ENCODE results near the gene SLC2A13. TPM values are rescaled to one million over a fixed set of nuclear protein-coding genes. Genes with fewer than 3 reads are reported as not detected.

Gene SLC2A13
- total RNA-seq, 2 donors from 2014 or later = 5.9 to 13.7 TPM

DNA sequence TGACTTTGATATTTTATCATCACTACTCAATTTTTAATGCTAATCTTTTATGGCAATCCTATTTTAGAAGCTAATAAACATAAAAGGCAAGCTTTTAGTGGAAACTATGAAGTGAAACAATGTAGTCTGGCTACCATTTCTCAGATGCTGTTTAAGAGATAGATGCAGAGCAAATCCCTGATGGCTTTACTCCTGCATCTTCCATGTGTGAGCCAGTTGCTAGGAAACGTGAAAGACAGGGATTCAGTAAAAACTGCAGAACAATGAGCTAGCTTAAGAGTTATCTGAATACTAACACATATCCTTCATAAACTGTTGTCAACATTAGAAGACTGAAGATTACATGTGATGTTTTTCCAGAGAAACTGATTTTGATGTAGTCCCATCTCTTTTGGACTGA, 112.6 kb downstream of the SLC2A13 start:
- no peaks in the 10 kb centered on the region for H3K27me3 ChIP-seq (replicated peaks; ENCODE audit: insufficient read depth)
- 85% methylated on average over 1 of the region's 1 CpG for WGBS
- DNase-seq (ENCODE audit: low spot score) = no peak
- no peak overlapping the region for H3K27ac ChIP-seq
- no peak overlapping the region for H3K4me3 ChIP-seq
- H3K36me3 ChIP-seq = no peaks in the 10 kb centered on the region
- no peaks in the 10 kb centered on the region for H3K9me3 ChIP-seq
- no peaks in the 10 kb centered on the region for H3K4me1 ChIP-seq (replicated peaks)
- TF ChIP-seq POLR2AphosphoS5 (IDR thresholded peaks at IDR 0.05) (no peak), POLR2A (IDR thresholded peaks at IDR 0.05) (no peak)
- TF ChIP-seq, protein P1, sequence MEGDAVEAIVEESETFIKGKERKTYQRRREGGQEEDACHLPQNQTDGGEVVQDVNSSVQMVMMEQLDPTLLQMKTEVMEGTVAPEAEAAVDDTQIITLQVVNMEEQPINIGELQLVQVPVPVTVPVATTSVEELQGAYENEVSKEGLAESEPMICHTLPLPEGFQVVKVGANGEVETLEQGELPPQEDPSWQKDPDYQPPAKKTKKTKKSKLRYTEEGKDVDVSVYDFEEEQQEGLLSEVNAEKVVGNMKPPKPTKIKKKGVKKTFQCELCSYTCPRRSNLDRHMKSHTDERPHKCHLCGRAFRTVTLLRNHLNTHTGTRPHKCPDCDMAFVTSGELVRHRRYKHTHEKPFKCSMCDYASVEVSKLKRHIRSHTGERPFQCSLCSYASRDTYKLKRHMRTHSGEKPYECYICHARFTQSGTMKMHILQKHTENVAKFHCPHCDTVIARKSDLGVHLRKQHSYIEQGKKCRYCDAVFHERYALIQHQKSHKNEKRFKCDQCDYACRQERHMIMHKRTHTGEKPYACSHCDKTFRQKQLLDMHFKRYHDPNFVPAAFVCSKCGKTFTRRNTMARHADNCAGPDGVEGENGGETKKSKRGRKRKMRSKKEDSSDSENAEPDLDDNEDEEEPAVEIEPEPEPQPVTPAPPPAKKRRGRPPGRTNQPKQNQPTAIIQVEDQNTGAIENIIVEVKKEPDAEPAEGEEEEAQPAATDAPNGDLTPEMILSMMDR (IDR thresholded peaks at IDR 0.05) = no peak
- intact Hi-C loops (cut with DNase I) = loop anchor here (5.0 kb wide), 1 partner anchor 226 kb away; no protein-coding TSS in a partner anchor

DNA sequence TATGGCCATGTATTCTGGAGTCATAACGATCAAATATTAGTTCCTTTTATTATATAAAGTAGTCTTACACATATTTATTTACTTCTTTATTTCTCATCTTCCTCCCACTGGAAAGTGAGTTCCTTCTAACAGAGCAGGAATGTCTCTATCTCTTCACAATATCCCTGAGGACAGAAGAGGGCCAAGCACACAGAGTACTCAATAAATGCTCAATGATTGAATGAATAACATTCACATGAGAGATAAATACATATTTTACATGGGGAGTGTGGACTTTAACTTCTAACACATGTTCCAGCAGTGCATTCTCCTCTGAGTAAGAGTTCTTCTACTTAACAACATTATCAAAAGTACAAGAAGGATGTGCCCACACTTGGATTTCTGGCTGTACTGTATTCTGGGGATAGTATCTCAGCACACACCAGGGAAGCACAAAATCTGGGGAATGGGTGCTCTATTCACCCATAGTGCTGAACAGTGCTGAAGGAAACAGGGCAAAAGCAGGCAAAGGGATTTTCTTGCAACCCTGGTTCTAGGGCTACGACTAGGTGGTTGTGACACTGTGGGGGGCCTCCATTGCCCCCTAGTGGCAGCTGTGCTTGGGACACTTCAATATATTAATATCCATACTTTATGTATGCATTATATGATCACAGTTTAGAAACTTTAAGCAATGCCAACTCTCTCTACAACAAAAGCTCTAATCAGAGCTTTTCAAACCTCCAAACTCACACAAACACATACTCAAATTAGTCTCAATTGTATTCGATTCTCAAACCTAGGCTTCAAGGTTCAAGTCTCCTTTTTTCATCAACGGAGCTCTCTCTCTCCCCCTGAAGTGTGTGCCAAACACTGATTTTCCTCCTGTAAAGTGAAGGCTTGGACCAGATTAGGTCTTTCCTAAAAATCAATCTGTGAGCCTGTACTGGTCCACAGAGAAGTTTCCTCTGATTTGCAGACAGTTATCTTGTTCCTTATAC, 115.5 kb downstream of the SLC2A13 start:
- intact Hi-C loops (cut with DNase I) = loop anchor here (5.0 kb wide), 1 partner anchor 223 kb away; no protein-coding TSS in a partner anchor
- WGBS = 57% methylated on average over 4 of the region's 4 CpGs
- H3K27ac ChIP-seq = no peak overlapping the region
- no peaks in the 10 kb centered on the region for H3K27me3 ChIP-seq (replicated peaks; ENCODE audit: insufficient read depth)
- no peaks in the 10 kb centered on the region for H3K36me3 ChIP-seq
- TF ChIP-seq POLR2AphosphoS5 (IDR thresholded peaks at IDR 0.05) (no peak), POLR2A (IDR thresholded peaks at IDR 0.05) (no peak)
- TF ChIP-seq, protein P1 (IDR thresholded peaks at IDR 0.05) = peak; percentile 24 to 86 (median 70)
- peak; percentile 58 for DNase-seq (ENCODE audit: low spot score)
- H3K4me1 ChIP-seq (replicated peaks) = no peaks in the 10 kb centered on the region
- H3K4me3 ChIP-seq = no peak overlapping the region
- H3K9me3 ChIP-seq = no peaks in the 10 kb centered on the region

DNA sequence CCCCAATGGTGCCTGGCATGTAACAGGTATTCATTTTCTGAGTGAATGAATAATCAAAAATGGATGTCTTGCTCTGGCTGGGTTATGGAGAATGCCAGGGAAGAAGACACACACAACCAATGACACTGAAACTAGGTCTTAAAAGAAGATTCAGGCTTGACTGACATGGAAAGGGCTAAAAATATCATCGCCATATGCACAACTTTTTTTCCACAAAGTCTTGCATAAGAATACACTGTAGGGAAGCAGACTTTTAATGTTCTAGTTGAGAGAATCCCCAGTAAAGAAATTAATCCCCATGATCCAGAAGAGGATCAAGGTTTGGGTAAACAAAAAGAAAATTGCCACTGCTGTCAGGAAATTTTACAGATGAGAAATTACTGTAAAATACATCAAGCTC, 116.4 kb downstream of the SLC2A13 start:
- no peak for TF ChIP-seq POLR2AphosphoS5 (IDR thresholded peaks at IDR 0.05)
- TF ChIP-seq, protein P1 (IDR thresholded peaks at IDR 0.05) = no peak
- TF ChIP-seq POLR2A (IDR thresholded peaks at IDR 0.05) = no peak
- Histone ChIP-seq H3K9me3 (no peaks in the 10 kb centered on the region), H3K27me3 (replicated peaks; ENCODE audit: insufficient read depth) (no peaks in the 10 kb centered on the region), H3K36me3 (no peaks in the 10 kb centered on the region), H3K4me3 (no peak overlapping the region), H3K4me1 (replicated peaks) (no peaks in the 10 kb centered on the region), H3K27ac (no peak overlapping the region)
- intact Hi-C loops (cut with DNase I) = no loop called here
- no peak for DNase-seq (ENCODE audit: low spot score)
- 100% methylated on average over 1 of the region's 1 CpG for WGBS

DNA sequence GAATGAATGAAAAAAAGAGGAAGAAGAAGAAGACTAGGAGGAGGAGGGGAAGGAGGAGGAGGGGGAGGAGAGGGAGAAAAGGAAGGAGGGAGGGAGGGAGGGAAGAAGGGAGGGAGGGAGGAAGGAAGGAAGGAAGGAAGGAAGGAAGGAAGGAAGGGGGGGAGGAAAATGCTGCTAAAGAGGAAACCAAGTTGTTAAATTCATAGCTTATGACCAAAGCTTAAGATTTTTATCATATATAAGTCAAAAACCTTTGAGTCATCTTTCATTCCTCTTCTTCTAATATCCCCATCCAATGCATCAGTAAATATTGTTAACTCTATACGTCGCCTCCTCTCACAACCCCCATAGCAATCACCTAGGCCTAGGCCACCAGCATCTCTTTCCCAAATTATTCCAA, 117.3 kb downstream of the SLC2A13 start:
- no peaks in the 10 kb centered on the region for H3K9me3 ChIP-seq
- no peak for DNase-seq (ENCODE audit: low spot score)
- TF ChIP-seq POLR2A (IDR thresholded peaks at IDR 0.05) (no peak), POLR2AphosphoS5 (IDR thresholded peaks at IDR 0.05) (no peak)
- TF ChIP-seq, protein P1 (IDR thresholded peaks at IDR 0.05) = no peak
- H3K36me3 ChIP-seq = no peaks in the 10 kb centered on the region
- no peaks in the 10 kb centered on the region for H3K27me3 ChIP-seq (replicated peaks; ENCODE audit: insufficient read depth)
- H3K4me3 ChIP-seq = no peak overlapping the region
- H3K27ac ChIP-seq = no peak overlapping the region
- intact Hi-C loops (cut with DNase I) = no loop called here
- WGBS = 98% methylated on average over 2 of the region's 2 CpGs
- H3K4me1 ChIP-seq (replicated peaks) = no peaks in the 10 kb centered on the region
